AG04450 (cell line): ENCODE data around the gene SCAMP1. TPM values are rescaled to one million over a fixed set of nuclear protein-coding genes. Genes with fewer than 3 reads are reported as not detected.
A peak's percentile ranks its signal among the peaks of the same experiment; 100 is the strongest.
"Not testable (repeated sequence)": the region's sequence is repeated elsewhere in the genome, so short reads cannot be mapped to it uniquely, and the experiment has no call there.

Experiments
- CTCF ChIA-PET: fragments of 300-600, 350-600 bp; formaldehyde crosslinking; extraction: SDS; loops from one replicate; lab custom pipeline; 2022; ENCODE audit warnings: antibody characterized with exemption, inconsistent platforms; lab: Charles Lee
- POLR2A ChIA-PET: fragments of 350-600 bp; formaldehyde crosslinking; extraction: SDS; loops from one replicate; lab custom pipeline; 2021; ENCODE audit warnings: antibody characterized with exemption, inconsistent platforms; lab: Yijun Ruan, JAX
- DNase-seq: peaks from one replicate; pipeline ENCODE4 v3.0.0-alpha.2; 2011; ENCODE audit warnings: low read depth, low spot score
- H3K27ac ChIP-seq: one replicate; pipeline ENCODE4 v1.5.1; 2012; ENCODE audit warnings: low read depth, low read length, control low read depth
- H3K27me3 ChIP-seq: one replicate; pipeline ENCODE4 v1.6.0; 2012; ENCODE audit warnings: low read length; ENCODE audit not compliant: control insufficient read depth, insufficient read depth
- H3K4me3 ChIP-seq: 2 replicates; pipeline ENCODE4 v1.5.1; 2011; ENCODE audit warnings: mild to moderate bottlenecking, low read depth, low read length, control low read depth
- H3K9me3 ChIP-seq: 2 replicates; pipeline ENCODE4 v1.5.1; 2012; ENCODE audit warnings: low read length; ENCODE audit not compliant: control insufficient read depth, insufficient read depth
- polyA plus RNA-seq: library from polyadenylated mRNA; depleted of rRNA; stranded (reverse); fragments of >200 nt; gene quantifications from 2 replicates; pipeline ENCODE4 v1.2.3, GENCODE V29; 2011
- TF ChIP-seq, protein P1 (sequence below): IDR thresholded peaks from 2 replicates; pipeline ENCODE4 v1.5.1; 2011; ENCODE audit warnings: low read depth, low read length, control low read depth, inconsistent platforms

Gene SCAMP1
- polyA plus RNA-seq, 1 experiment, result 44.6 TPM

DNA sequence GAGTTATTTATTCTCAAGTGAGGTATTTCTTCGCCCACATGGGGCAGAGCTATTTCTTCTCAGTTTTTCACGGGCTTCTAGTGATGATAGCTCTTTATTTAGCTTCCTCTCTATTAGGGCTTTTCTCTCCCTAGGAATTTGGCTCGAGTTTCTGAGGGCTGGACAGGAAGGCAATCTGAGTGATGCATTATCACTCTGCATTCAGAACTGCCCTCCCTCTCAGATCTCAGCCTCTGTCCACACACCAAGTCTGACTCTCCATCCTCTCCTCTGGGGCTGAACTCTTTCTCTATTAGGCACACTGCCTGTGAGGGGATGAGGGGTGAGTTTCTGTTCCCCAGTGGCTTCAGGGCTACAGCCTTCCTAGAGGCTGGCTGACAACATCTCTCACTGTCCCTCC, 14.9 kb upstream of the SCAMP1 start:
- H3K27ac ChIP-seq, result no peak overlapping the region
- no peak for DNase-seq
- ChIA-PET POLR2A (interaction anchor here (0.7 kb wide), 1 partner anchor 548 kb away, joined by 3 read pairs; no protein-coding TSS in a partner anchor), CTCF (no interaction called here)
- H3K27me3 ChIP-seq, result no peaks in the 10 kb centered on the region
- H3K4me3 ChIP-seq, result no peak overlapping the region; the same call in 1 of the 2 replicates
- TF ChIP-seq, protein P1, sequence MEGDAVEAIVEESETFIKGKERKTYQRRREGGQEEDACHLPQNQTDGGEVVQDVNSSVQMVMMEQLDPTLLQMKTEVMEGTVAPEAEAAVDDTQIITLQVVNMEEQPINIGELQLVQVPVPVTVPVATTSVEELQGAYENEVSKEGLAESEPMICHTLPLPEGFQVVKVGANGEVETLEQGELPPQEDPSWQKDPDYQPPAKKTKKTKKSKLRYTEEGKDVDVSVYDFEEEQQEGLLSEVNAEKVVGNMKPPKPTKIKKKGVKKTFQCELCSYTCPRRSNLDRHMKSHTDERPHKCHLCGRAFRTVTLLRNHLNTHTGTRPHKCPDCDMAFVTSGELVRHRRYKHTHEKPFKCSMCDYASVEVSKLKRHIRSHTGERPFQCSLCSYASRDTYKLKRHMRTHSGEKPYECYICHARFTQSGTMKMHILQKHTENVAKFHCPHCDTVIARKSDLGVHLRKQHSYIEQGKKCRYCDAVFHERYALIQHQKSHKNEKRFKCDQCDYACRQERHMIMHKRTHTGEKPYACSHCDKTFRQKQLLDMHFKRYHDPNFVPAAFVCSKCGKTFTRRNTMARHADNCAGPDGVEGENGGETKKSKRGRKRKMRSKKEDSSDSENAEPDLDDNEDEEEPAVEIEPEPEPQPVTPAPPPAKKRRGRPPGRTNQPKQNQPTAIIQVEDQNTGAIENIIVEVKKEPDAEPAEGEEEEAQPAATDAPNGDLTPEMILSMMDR, result no peak
- no peaks in the 10 kb centered on the region for H3K9me3 ChIP-seq

DNA sequence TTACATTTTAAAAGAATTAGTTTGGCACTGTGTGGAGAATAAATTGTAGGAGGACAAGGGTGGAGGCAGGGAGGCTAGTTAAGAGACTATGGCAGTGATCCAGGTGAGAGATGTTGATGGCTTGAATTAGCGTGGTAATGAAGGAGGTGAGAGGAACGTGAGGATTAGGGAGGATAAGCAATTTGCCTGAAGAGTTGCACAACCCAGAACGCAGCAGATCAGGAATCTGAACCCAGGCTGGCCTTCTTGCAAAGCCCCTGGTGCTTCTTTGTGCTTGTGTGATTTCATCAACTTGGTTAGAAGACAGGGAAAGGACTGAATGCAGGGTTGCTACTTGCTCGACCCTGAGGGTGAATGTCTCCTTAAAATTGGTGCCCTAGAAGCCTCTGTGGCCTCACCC, 6.9 kb upstream of the SCAMP1 start:
- TF ChIP-seq, protein P1, result no peak
- Histone ChIP-seq H3K27me3 (no peaks in the 10 kb centered on the region), H3K27ac (no peak overlapping the region), H3K4me3 (no peak overlapping the region), H3K9me3 (no peaks in the 10 kb centered on the region)
- ChIA-PET POLR2A (no interaction called here), CTCF (no interaction called here)
- no peak for DNase-seq

DNA sequence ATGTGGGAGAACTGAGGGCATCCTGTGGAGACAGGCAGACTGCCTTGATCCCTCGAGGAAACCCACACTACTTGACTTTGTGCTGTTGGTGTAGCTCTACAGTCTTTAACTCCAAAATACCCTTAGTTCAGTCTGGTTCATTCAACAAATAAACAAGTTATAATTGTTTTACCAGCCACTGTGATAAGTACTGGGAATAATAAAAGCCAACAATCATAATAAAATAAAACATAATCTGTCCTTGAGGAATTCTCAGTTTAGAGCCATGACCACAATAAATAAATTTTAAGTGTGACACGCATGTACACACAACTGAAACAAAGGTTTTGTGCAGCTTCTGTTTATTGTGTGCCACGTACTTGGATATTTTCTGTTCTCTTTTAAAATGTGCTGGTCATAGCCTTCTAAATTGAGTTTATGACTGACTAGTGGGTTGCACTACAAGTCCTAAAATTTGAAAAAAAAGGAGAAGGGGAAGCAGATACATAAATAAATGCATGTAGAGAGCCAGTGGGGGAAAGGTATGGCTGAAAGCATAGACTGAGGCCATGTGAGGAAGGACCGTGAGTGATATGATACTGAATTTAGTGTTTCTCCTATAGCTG, 6.2 kb upstream of the SCAMP1 start:
- Histone ChIP-seq H3K9me3 (no peaks in the 10 kb centered on the region), H3K4me3 (no peak overlapping the region)
- CTCF ChIA-PET, result no interaction called here

DNA sequence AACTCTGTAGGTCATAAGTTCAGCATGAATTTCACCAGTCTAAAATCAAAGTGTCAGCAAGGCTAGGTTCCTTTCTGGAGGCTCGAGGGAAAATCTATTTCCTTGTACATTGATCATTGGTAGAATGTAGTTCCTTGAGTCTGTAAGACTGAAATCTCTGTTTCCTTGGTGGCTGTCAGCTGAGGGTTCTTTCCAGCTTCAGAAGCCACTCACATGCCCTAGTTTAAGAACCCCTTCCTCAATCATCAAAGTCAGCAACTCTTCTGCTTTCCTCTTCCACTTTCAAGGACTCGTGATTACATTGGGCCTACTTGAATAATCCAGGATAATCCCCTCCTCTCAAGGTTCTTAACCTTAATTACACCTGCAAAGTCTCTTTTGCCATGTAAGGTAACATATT, 4.9 kb upstream of the SCAMP1 start:
- CTCF ChIA-PET, result no interaction called here
- POLR2A ChIA-PET, result no interaction called here
- DNase-seq, result no peak
- Histone ChIP-seq H3K9me3 (peaks cover under 1% of the 10 kb centered on the region; the same call in 1 of the 2 replicates), H3K27ac (no peak overlapping the region), H3K27me3 (no peaks in the 10 kb centered on the region), H3K4me3 (no peak overlapping the region)
- TF ChIP-seq, protein P1, result no peak

More for the DNA sequence above, 6.2 kb upstream of the SCAMP1 start:
- POLR2A ChIA-PET, result no interaction called here
- Histone ChIP-seq H3K27me3 (no peaks in the 10 kb centered on the region), H3K27ac (no peak overlapping the region)
- TF ChIP-seq, protein P1, result no peak
- no peak for DNase-seq

DNA sequence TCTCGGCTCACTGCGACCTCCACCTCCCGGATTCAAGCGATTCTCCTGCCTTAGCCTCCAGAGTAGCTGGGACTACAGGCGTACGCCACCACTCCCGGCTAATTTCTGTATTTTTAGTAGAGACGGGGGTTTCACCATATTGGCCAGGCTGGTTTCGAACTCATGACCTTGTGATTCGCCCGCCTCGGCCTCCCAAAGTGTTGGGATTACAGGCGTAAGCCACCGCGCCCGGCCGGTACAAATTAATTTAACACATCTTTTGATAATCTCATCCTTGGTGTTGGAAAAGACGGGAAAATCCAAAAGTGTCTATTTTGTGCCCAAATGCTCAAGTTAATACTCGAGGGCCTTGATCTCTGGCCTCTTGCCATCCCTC, 974 bp upstream of the SCAMP1 start:
- CTCF ChIA-PET, result interaction anchor here (1.4 to 1.5 kb wide), 2 partner anchors 39 to 63 kb away, joined by 3 to 4 read pairs; no protein-coding TSS in a partner anchor
- POLR2A ChIA-PET, result interaction anchor here (0.7 to 2.0 kb wide), 4 partner anchors 45 to 548 kb away, joined by 3 to 15 read pairs (median 3); partner anchors contain the start of gene AP3B1
- H3K4me3 ChIP-seq, result peak overlapping the region; percentile 96
- not testable (repeated sequence) for DNase-seq, H3K27me3 ChIP-seq, H3K9me3 ChIP-seq
- peak overlapping the region; percentile 95 for H3K27ac ChIP-seq
